Hepatocyte (in vitro differentiated cells): Measurements from ENCODE around the gene PRRC2C.

Source experiments
- CTCF ChIP-seq: fragments of 200-600 bp; sonication (generic); IDR thresholded peaks from 2 replicates; pipeline ENCODE4 v1.5.1; 2016; ENCODE audit warnings: antibody characterized with exemption, mild to moderate bottlenecking; ENCODE audit not compliant: poor library complexity
- EZH2 ChIP-seq: fragments of 200-600 bp; sonication (generic); IDR thresholded peaks from 2 replicates; pipeline ENCODE4 v1.6.1; 2016; ENCODE audit warnings: antibody characterized with exemption, mild to moderate bottlenecking, borderline replicate concordance

- TF ChIP-seq EZH2 (no peak), CTCF (no peak)
These were observed 121.1 kb downstream of the PRRC2C start for GRCh38 chr1:171606402-171606941.
